Measurements from ENCODE around the gene PALS2. TPM values are rescaled to one million over a fixed set of nuclear protein-coding genes. Genes with fewer than 3 reads are reported as not detected.

PALS2 gene
- polyA plus RNA-seq, 1 donor from 2014 or later: 3.8 TPM

Small RNA genes lying within 50 kb of the gene (small RNA-seq; reads per million reads assigned to genes)
- gene RNU6-1103P: 0 to 0.08 (median 0) reads per million in 3 experiments
- gene SUMO2P14: 0 reads per million in 3 experiments

Other genes starting within 250 kb of the PALS2 start
- gene GSDME, start 184.0 kb downstream of the PALS2 start, polyA plus RNA-seq: 42.9 and 47.4 TPM in 2 replicates